KMS-11 (cell line): ENCODE results near the gene PVR.

Source experiments
- H2AFZ ChIP-seq: fragments of 200-600 bp; sonication (generic); 2 replicates; pipeline ENCODE4 v1.6.1; 2016; ENCODE audit warnings: antibody characterized with exemption, mixed run types, low read depth
- H3K27ac ChIP-seq: fragments of 200-600 bp; sonication (generic); 2 replicates; pipeline ENCODE4 v1.6.1; 2016; ENCODE audit warnings: mild to moderate bottlenecking, mixed run types
- H3K27me3 ChIP-seq: fragments of 200-600 bp; sonication (generic); 2 replicates; pipeline ENCODE4 v1.6.1; 2017; ENCODE audit warnings: mild to moderate bottlenecking, low read depth, mixed run types, moderate library complexity; ENCODE audit not compliant: insufficient read depth
- H3K36me3 ChIP-seq: fragments of 200-600 bp; sonication (generic); 2 replicates; pipeline ENCODE4 v1.6.1; 2017; ENCODE audit warnings: mild to moderate bottlenecking, mixed run types; ENCODE audit not compliant: insufficient read depth
- H3K4me1 ChIP-seq: fragments of 200-600 bp; sonication (generic); 2 replicates; pipeline ENCODE4 v1.6.1; 2016; ENCODE audit warnings: mild to moderate bottlenecking, low read depth, mixed run types; ENCODE audit not compliant: poor library complexity, severe bottlenecking
- H3K4me2 ChIP-seq: fragments of 200-600 bp; sonication (generic); 2 replicates; pipeline ENCODE4 v1.7.0; 2016; ENCODE audit warnings: mild to moderate bottlenecking, mixed run types
- H3K4me3 ChIP-seq: fragments of 200-600 bp; sonication (generic); IDR thresholded peaks from 2 replicates; pipeline ENCODE4 v1.6.1; 2017; ENCODE audit warnings: low read depth, low read length, mixed read lengths; ENCODE audit not compliant: insufficient read depth
- H3K79me2 ChIP-seq: fragments of 200-600 bp; sonication (generic); 2 replicates; pipeline ENCODE4 v1.6.1; 2016; ENCODE audit warnings: low read depth, mixed run types; ENCODE audit not compliant: insufficient read depth
- H3K9ac ChIP-seq: fragments of 200-600 bp; sonication (generic); 2 replicates; pipeline ENCODE4 v1.6.1; 2016; ENCODE audit warnings: mild to moderate bottlenecking, mixed run types
- H4K20me1 ChIP-seq: fragments of 200-600 bp; sonication (generic); 2 replicates; pipeline ENCODE4 v1.6.1; 2016; ENCODE audit warnings: mild to moderate bottlenecking, mixed run types; ENCODE audit not compliant: insufficient read depth
- CTCF ChIP-seq: fragments of 200-600 bp; sonication (generic); conservative IDR thresholded peaks from 2 replicates; pipeline ENCODE4 v1.6.1; 2017; ENCODE audit warnings: low read depth, mild to moderate bottlenecking, antibody characterized with exemption, low read length, moderate library complexity, mixed read lengths

PVR gene

GRCh38 chr19:44604241-44604640 lies 39.5 kb upstream of the PVR start:
- Histone ChIP-seq H4K20me1 (no peaks in the 10 kb centered on the region), H3K4me2 (no peak overlapping the region), H3K27ac (no peak overlapping the region), H3K4me1 (no peaks in the 10 kb centered on the region), H2AFZ (no peak overlapping the region), H3K27me3 (0 out of 2 replicates have a peak, but pooled peaks cover 3% of the 10 kb centered on the region), H3K9ac (no peak overlapping the region), H3K79me2 (no peaks in the 10 kb centered on the region), H3K36me3 (no peaks in the 10 kb centered on the region), H3K4me3 (no peak overlapping the region)
- TF ChIP-seq CTCF, result no peak

- no peak for TF ChIP-seq CTCF
- H3K4me2 ChIP-seq, result no peak overlapping the region
- H3K27me3 ChIP-seq, result no peaks in the 10 kb centered on the region
- no peak overlapping the region for H3K4me3 ChIP-seq
- H3K4me1 ChIP-seq, result no peaks in the 10 kb centered on the region
- no peaks in the 10 kb centered on the region for H3K36me3 ChIP-seq
- no peak overlapping the region for H2AFZ ChIP-seq
- no peaks in the 10 kb centered on the region for H3K79me2 ChIP-seq
- no peaks in the 10 kb centered on the region for H4K20me1 ChIP-seq
- no peak overlapping the region for H3K27ac ChIP-seq
- no peak overlapping the region for H3K9ac ChIP-seq
These were observed 38.2 kb upstream of the PVR start for GRCh38 chr19:44605547-44605946.

GRCh38 chr19:44607049-44607448 lies 36.7 kb upstream of the PVR start:
- no peaks in the 10 kb centered on the region for H4K20me1 ChIP-seq
- H3K36me3 ChIP-seq, result no peaks in the 10 kb centered on the region
- H3K79me2 ChIP-seq, result no peaks in the 10 kb centered on the region
- no peaks in the 10 kb centered on the region for H3K27me3 ChIP-seq
- H3K9ac ChIP-seq, result no peak overlapping the region
- H3K4me3 ChIP-seq, result no peak overlapping the region
- H3K4me1 ChIP-seq, result no peaks in the 10 kb centered on the region
- TF ChIP-seq CTCF, result no peak
- no peak overlapping the region for H3K27ac ChIP-seq
- H2AFZ ChIP-seq, result no peak overlapping the region
- no peak overlapping the region for H3K4me2 ChIP-seq

GRCh38 chr19:44607917-44608316 lies 35.8 kb upstream of the PVR start:
- no peaks in the 10 kb centered on the region for H3K36me3 ChIP-seq
- H3K4me1 ChIP-seq, result no peaks in the 10 kb centered on the region
- no peak overlapping the region for H3K4me3 ChIP-seq
- no peak overlapping the region for H3K4me2 ChIP-seq
- no peak overlapping the region for H3K9ac ChIP-seq
- H3K27me3 ChIP-seq, result no peaks in the 10 kb centered on the region
- no peaks in the 10 kb centered on the region for H3K79me2 ChIP-seq
- H2AFZ ChIP-seq, result no peak overlapping the region
- H4K20me1 ChIP-seq, result no peaks in the 10 kb centered on the region
- TF ChIP-seq CTCF, result no peak
- no peak overlapping the region for H3K27ac ChIP-seq
